MG63 (cell line): Measurements from ENCODE around the gene PSMA5. TPM values are rescaled to one million over a fixed set of nuclear protein-coding genes. Genes with fewer than 3 reads are reported as not detected.
"Not testable (repeated sequence)": the region's sequence is repeated elsewhere in the genome, so short reads cannot be mapped to it uniquely, and the experiment has no call there.

ENCODE experiments used
- DNase-seq: peaks from one replicate; pipeline ENCODE4 v3.0.0-alpha.2; 2020
- H3K27me3 ChIP-seq: fragments of 250-450 bp; sonication (Bioruptor Pico); 2 replicates; pipeline ENCODE4 v1.5.1; 2020; ENCODE audit warnings: mild to moderate bottlenecking, moderate library complexity
- H3K36me3 ChIP-seq: fragments of 250-450 bp; sonication (Bioruptor Pico); 2 replicates; pipeline ENCODE4 v1.5.1; 2020; ENCODE audit warnings: mild to moderate bottlenecking, moderate library complexity
- H3K4me3 ChIP-seq: fragments of 250-450 bp; sonication (Bioruptor Pico); 2 replicates; pipeline ENCODE4 v1.5.1; 2020; ENCODE audit warnings: mild to moderate bottlenecking, moderate library complexity
- H3K9me3 ChIP-seq: fragments of 250-450 bp; sonication (Bioruptor Pico); 2 replicates; pipeline ENCODE4 v1.5.1; 2020; ENCODE audit warnings: mild to moderate bottlenecking, moderate library complexity
- total RNA-seq: library from RNA; depleted of rRNA; stranded (reverse); fragments of >200 nt; shearing (Covaris generic); gene quantifications from 2 replicates; pipeline ENCODE4 v1.2.3, GENCODE V29; 2014; ENCODE audit warnings: low replicate concordance

Gene PSMA5
- total RNA-seq, 1 experiment from 2014 or later, result 304 TPM

DNA sequence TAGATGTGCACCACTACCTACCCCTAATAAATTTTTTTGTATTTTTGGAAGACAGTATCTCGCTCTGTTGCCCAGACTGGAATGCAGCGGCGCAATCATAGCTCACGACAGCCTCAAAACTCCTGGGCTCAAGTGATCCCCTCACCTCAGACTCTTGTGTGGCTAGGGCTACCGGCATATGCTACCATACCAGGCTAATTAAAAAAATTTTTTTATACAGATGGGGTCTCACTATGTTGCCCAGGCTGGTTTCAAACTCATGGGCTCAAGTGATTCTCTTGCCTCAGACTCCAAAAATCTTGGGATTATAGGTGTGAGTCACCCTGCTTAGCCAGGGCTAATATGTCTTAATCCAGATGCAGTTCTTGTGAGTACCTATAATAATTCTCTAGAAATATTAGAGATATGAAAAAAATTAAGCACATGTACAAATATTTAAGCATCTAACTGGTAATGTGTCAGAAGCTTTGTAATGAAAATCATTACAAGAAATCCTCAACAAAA is 38.0 kb downstream of the PSMA5 start:
- no peaks in the 10 kb centered on the region for H3K27me3 ChIP-seq
- H3K9me3 ChIP-seq, result peaks cover 7% of the 10 kb centered on the region
- H3K36me3 ChIP-seq, result no peaks in the 10 kb centered on the region
- no peak overlapping the region for H3K4me3 ChIP-seq
- DNase-seq, result no peak

DNA sequence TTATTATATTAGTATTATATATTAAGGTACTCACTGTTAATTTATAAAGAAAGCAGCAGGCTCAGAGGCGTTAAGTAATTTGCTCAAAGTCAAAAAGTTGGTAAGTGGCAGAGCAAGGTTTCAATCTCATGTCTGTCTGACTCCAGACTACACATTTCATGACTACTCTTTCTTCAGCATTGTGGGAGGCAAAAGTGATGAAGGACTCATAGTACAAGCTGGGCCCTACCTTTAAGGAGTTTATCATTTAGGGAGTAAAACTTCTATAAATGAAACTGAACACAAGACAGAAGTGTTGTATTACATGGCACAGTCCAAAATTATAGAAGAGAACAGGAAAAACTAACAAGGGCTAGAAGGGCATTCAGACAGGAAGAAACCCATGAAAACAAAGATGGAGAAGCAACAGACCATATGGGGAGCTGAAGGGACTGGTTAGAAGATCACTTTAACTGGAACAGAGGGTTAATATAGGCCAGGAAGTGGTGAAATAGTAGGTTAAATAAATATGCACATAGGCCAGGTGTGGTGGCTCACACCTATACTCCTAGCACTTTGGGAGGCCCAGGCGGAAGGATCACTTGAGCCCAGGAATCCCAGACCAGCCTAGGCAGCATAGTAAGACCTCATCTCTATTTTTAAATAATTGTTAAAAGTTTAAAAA is 40.1 kb downstream of the PSMA5 start:
- H3K36me3 ChIP-seq, result no peaks in the 10 kb centered on the region
- H3K9me3 ChIP-seq, result peaks cover 7% of the 10 kb centered on the region
- DNase-seq, result no peak
- no peak overlapping the region for H3K4me3 ChIP-seq
- H3K27me3 ChIP-seq, result no peaks in the 10 kb centered on the region

DNA sequence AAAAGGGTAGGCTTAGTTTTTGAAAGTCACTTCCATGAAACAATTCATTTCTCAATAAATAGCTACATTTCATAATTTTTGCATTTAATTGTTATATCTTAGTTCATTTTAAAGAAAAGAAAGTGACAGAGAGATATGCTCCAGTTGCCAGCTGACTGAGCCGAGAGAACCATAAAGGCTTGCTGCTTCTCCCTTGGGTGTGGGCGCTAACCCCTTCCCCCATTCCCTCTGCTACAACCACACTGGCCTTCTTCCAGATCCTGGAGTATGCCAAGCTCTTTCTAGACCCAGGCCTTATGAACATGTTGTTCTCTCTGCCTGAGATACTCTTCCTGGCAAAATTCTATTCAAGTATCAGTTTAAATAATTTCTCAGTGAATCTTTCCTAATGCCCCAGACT is 40.8 kb downstream of the PSMA5 start:
- peaks cover 7% of the 10 kb centered on the region for H3K9me3 ChIP-seq
- no peak for DNase-seq
- no peak overlapping the region for H3K4me3 ChIP-seq
- H3K36me3 ChIP-seq, result no peaks in the 10 kb centered on the region
- H3K27me3 ChIP-seq, result no peaks in the 10 kb centered on the region

DNA sequence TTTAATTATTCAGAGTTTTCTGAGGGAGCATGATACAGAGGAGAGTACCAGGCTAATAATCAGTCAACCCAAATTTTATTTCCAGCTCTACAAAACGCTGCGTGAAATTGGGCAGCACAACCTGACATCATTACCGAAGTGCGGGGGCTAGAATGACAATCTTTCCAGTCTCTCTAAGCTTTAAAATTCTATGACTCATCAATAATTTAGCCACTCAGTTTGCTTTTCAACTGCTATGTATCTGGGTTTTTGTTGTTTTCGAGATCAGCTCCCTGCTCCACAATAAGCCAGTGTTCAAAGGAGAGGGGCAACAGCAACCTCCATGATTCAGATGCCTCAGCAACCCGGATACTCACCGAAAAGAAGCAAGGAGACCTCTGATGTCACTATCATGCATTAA is 42.4 kb downstream of the PSMA5 start:
- H3K27me3 ChIP-seq, result no peaks in the 10 kb centered on the region
- peaks cover 7% of the 10 kb centered on the region for H3K9me3 ChIP-seq
- no peak overlapping the region for H3K4me3 ChIP-seq
- H3K36me3 ChIP-seq, result no peaks in the 10 kb centered on the region
- no peak for DNase-seq

DNA sequence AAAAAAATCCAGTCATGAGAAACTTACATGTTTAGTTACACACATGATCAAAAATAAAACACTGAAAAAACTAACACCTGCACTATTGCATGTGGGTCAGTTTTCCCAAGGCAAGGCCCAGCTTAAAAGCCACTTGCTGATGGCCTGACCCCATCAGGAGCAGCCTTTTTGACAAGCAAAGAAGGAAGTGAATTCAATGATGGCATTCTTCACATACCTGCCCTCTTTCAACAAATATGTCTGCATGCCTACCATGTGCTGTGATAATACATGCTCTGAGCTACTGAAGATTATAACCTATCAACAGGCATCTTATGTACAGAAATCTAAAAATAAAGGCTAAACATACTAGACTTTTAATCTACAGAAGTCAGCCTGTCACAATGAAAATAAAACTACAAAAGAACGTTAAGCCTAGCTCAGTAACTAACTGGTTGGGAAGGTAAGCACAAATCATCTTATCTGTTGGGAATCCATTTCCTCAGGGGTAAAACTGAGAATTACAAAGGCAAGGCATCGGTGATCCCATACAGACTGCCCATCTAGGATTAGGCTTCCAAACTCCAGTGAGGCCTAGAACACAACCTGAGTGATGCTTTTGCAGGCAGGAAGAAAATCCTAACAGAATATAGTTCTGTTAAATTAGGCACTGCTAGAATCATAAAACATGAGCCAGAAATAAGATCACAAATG is 43.0 kb downstream of the PSMA5 start:
- no peak overlapping the region for H3K4me3 ChIP-seq
- peaks cover 7% of the 10 kb centered on the region for H3K9me3 ChIP-seq
- no peak for DNase-seq
- no peaks in the 10 kb centered on the region for H3K36me3 ChIP-seq
- H3K27me3 ChIP-seq, result no peaks in the 10 kb centered on the region

DNA sequence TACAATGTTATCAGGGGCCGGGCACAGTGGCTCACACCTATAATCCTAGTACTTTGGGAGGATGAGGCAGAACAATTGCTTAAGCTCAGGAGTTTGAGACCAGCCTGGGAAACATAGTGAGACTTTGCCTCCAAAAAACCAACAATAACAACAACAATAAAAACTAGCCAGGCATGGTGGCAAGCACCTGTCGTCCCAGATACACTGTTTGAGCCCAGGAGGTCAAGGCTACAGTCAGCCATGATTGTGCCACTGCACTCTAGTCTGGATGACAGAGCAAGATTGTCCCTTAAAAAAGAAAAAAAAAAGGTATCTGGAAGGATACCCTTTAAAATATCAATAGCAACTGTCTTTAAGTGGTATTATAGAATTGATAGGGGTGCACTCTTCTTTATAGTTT is 44.7 kb downstream of the PSMA5 start:
- H3K36me3 ChIP-seq, result no peaks in the 10 kb centered on the region
- H3K4me3 ChIP-seq, result no peak overlapping the region
- no peak for DNase-seq
- peaks cover 7% of the 10 kb centered on the region for H3K9me3 ChIP-seq
- no peaks in the 10 kb centered on the region for H3K27me3 ChIP-seq

DNA sequence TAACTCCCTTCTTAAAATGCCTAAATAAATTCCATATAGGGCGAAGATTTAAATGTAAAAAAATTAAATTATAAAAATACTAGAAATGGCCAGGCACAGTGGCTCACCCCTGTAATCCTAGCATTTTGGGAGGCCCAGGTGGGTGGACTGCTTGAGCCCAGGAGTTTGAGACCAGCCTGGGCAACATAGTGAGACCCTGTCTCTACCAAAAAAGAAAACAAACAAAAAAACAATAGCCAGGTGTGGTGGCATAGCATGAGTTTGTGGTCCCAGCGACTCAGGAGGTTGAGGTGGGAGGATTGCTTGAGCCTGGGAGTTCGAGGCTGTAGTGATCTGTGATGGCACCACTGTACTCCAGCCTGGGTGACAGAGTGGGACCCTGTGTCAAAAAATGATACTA is 46.3 kb downstream of the PSMA5 start:
- no peak for DNase-seq
- Histone ChIP-seq H3K36me3 (no peaks in the 10 kb centered on the region), H3K4me3 (no peak overlapping the region), H3K9me3 (peaks cover 7% of the 10 kb centered on the region), H3K27me3 (no peaks in the 10 kb centered on the region)

DNA sequence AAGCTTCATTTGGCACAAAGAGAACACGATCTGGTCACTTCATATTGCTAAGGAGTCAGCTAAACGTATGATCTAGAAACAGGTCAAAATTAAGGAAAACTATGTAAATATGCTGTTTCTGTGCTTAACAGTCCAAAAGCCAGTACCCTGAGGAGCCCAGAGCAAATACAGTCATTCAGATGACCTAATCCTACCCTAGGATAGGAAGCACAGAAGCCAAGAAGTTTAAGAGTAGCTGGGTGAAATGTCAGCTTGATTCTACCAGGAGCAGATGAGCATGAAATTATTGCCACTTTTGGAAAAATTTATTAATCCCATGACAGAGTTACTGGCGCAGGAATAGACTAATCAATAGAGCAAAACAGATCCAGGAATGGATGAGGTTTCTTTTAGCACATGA is 46.8 kb downstream of the PSMA5 start:
- no peak for DNase-seq
- Histone ChIP-seq H3K4me3 (no peak overlapping the region), H3K9me3 (peaks cover 3% of the 10 kb centered on the region), H3K27me3 (no peaks in the 10 kb centered on the region), H3K36me3 (no peaks in the 10 kb centered on the region)

DNA sequence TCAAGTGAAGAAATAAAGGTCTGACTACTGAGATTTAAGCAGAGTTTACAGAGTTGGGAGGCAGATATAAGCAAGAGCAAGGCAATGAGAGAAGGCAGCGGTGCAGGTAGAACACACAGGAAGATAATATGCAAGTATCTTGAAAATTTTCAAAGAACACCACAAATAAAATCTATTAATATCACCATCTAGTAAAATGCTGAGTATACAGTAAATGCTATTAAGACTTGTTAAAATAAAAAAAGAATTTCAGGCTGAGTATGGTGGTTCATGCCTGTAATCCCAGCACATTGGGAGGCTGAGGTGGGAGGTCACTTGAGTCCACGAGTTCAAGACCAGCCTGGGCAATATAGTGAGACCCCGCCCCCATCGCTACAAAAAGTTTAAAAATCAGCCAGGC is 48.5 kb downstream of the PSMA5 start:
- H3K9me3 ChIP-seq, result no peaks in the 10 kb centered on the region
- DNase-seq, result no peak
- no peak overlapping the region for H3K4me3 ChIP-seq
- H3K27me3 ChIP-seq, result no peaks in the 10 kb centered on the region
- no peaks in the 10 kb centered on the region for H3K36me3 ChIP-seq

DNA sequence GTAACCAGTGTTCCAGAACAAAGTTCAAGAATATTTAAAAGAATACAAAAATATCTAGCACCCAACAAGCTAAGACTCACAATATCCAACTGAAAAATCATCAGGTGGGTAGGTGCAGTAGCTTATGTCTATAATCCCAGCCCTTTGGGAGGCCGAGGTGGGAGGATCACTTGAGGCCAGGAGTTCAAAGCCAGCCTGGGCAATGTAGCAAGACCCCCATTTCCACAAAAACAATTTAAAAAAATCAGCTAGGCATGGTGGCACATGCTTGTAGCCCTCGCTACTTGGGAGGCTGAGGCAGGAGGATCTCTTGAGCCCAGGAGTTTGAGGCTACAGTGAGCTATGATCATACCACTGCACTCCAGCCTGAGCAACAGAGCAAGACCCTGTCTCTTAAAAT is 52.6 kb downstream of the PSMA5 start:
- not testable (repeated sequence) for H3K4me3 ChIP-seq, DNase-seq, H3K36me3 ChIP-seq, H3K27me3 ChIP-seq, H3K9me3 ChIP-seq

DNA sequence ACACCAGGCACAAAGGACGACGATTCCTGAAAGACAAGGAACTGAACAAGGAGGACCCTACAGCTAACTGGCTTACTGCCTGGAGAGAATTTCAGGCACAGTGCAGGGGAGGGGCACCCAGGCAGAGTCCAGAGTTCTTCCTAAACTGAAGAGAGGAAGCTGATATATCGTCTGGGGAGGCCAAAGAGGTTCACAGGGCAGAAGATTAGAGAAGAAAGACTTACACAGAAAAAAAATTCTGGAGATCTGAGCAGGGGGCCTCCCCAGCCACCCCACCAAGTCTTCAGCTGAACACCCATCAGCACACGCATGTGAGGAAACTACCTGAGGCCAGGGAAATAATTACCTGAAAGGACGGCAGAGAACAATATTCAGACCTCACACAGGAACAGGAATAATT is 53.1 kb downstream of the PSMA5 start:
- DNase-seq, result no peak
- Histone ChIP-seq H3K27me3 (no peaks in the 10 kb centered on the region), H3K9me3 (no peaks in the 10 kb centered on the region), H3K36me3 (no peaks in the 10 kb centered on the region), H3K4me3 (no peak overlapping the region)

DNA sequence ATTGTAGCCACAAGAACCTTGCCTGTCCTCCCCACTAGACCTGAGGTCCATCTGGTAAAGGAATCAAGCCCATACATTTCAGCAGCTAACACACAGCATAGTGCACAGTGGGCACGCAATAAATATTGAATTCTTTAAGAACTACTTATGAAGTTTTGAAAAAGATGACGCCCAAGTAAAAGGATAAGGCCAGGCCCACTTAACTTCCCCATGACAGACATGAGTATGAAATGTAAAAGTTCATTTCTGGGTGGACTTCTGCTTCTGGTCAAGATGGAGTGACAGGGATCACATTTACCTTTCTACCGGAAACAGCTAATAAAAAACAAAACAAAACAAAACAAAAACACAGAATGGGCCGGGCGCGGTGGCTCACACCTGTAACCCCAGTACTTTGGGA is 54.0 kb downstream of the PSMA5 start:
- H3K9me3 ChIP-seq, result no peaks in the 10 kb centered on the region
- DNase-seq, result no peak
- no peaks in the 10 kb centered on the region for H3K36me3 ChIP-seq
- H3K4me3 ChIP-seq, result no peak overlapping the region
- H3K27me3 ChIP-seq, result no peaks in the 10 kb centered on the region

DNA sequence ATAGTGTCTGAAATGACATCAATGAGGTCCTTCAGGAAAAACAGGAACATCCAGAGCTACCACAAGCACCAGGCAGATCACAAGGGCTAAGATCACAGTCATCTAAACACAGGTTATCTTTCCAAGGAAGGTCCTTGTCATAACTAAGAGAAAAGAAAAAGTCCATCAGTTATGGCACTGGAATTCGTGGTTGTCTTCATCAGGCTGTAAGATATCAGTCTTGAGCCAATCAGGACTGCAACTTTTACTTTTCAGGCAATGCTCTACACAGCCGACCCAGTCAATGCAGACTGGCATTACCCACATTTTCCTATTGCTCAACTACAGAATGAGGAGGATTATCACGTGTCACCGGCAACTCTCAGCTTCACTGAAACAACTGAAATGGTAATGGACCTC is 54.9 kb downstream of the PSMA5 start:
- Histone ChIP-seq H3K27me3 (no peaks in the 10 kb centered on the region), H3K4me3 (no peak overlapping the region), H3K9me3 (no peaks in the 10 kb centered on the region), H3K36me3 (no peaks in the 10 kb centered on the region)
- no peak for DNase-seq

DNA sequence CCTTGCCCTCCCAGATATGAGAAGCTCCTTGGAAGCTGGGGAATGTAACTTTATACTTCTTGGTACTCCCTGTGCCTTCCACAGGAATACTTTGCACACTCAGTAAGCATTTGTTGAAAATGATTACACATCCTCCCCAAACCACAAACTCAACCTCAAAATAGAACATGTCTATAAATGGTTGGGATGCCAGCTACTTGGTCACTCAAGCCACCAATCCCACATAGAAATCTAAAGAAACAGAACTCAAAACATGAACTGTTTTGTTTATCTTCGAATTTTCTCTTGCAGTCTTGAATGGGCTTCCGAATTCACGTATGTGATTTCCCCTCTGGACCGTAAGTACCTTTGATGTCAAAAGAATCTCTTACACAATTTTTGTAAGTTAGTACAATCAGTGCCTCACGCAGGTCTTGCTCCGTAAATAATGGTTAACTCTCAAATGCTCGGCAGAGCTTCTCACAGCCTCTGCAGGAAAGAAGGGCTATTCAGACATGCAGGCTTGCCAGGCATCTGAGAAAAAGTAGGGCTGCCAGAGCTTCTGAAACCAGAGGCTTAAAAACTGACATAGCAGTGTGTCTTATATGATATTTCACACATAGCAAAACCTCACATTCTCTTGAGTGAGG is 55.4 kb downstream of the PSMA5 start:
- Histone ChIP-seq H3K36me3 (no peaks in the 10 kb centered on the region), H3K4me3 (no peak overlapping the region), H3K27me3 (no peaks in the 10 kb centered on the region), H3K9me3 (no peaks in the 10 kb centered on the region)
- no peak for DNase-seq

DNA sequence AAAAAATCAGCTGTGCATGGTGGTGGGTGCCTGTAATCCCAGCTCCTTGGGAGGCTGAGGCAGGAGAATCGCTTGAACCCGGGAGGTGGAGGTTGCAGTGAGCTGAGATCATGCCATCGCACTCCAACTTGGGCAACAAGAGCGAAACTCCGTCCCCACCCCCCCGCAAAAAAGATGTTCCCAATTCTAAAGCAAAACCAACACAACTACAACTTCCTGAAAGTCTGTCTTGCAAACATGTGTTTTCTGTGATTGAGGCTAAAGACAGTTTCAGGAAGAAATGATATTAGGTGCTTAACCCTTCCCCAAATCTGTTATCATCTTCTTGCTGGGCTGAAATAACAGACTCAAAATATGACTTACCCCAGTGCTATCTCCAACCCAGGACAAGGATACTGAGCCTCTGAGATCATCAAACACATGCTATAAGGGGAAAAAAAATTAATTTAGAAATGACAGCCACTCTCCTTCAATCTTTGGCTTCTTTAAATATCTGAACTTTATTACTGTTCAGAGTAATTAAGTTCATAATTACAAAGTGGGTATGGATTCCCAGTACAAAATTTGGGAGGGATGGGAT is 57.0 kb downstream of the PSMA5 start:
- Histone ChIP-seq H3K27me3 (no peaks in the 10 kb centered on the region), H3K4me3 (no peak overlapping the region), H3K9me3 (no peaks in the 10 kb centered on the region), H3K36me3 (no peaks in the 10 kb centered on the region)
- DNase-seq, result no peak

DNA sequence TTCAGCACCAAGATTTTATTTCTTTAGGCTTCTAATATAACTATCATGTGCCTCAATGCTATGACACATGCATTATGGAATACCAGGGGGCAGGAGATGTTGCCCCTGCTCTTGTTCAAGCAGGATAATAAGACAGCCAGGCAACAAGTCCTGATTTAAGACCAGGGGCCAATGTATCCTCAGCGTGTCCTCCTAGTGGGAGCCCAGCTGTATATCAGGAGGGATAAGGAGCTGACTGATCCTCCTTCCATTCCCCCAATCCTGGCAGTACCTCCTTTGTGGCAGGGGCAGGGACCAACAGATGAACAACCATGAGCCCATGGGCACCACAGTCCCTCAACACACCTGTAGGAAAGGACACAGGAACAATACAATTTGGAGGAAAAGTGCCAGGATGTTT is 57.8 kb downstream of the PSMA5 start:
- DNase-seq, result no peak
- Histone ChIP-seq H3K4me3 (no peak overlapping the region), H3K27me3 (no peaks in the 10 kb centered on the region), H3K36me3 (no peaks in the 10 kb centered on the region), H3K9me3 (no peaks in the 10 kb centered on the region)

DNA sequence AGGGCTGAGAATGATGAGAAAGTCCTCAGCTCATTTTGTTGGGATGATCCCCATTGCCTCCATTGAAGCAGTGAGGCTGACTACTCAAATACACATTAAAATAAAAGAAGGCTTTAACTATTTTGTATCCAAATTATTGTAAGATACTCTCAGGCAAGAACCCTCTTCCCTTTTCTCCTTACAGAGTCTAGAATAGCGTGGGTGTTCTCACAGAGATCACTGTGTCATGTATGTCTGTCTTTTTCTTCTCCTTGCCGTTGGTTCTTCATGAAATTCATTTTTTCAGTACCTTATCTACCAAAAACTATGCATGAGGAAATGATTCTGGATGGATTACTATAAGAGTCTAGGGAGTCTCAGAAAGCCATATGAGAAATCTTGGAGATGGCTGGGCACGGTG is 58.6 kb downstream of the PSMA5 start:
- Histone ChIP-seq H3K9me3 (no peaks in the 10 kb centered on the region), H3K36me3 (no peaks in the 10 kb centered on the region), H3K4me3 (no peak overlapping the region), H3K27me3 (no peaks in the 10 kb centered on the region)
- DNase-seq, result no peak
